ENCODE data around the gene RPS6KB2.

DNA sequence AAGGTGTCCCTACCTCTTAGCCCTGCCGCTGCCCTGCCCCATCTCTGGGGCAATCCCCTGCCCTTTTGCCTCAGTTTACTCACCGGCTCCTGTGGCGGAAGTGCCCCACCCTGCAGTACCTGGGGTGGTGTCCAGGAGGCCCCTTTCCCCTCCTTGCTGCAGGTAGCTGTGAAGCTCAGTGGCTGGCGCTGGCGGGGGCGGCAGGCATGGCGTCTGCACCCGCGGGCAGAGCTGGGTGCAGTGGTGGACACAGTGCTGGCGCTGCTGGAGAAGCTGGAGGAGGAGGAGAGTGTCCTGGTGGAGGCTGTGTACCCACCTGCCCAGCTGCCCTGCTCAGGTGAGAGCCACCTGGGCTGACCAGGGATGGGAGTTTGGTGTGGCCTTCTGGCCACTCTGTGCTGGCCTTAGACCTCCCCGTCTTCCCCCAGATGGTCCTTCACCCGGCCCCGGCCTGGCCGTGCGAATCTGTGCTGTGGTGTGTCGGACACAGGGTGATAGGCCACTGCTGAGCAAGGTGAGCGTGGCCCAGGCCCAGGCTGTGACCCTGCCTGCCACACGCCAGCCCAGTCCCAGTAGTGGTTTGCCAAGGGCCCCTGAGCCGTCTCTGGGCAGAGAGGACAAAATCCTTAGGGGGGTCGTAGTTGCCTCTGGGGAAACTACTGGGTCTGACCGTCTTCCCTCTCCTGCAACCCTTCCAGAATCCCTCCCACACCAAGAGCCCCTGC, 8.8 kb upstream of the RPS6KB2 start:
- TF ChIP-seq, protein P1, sequence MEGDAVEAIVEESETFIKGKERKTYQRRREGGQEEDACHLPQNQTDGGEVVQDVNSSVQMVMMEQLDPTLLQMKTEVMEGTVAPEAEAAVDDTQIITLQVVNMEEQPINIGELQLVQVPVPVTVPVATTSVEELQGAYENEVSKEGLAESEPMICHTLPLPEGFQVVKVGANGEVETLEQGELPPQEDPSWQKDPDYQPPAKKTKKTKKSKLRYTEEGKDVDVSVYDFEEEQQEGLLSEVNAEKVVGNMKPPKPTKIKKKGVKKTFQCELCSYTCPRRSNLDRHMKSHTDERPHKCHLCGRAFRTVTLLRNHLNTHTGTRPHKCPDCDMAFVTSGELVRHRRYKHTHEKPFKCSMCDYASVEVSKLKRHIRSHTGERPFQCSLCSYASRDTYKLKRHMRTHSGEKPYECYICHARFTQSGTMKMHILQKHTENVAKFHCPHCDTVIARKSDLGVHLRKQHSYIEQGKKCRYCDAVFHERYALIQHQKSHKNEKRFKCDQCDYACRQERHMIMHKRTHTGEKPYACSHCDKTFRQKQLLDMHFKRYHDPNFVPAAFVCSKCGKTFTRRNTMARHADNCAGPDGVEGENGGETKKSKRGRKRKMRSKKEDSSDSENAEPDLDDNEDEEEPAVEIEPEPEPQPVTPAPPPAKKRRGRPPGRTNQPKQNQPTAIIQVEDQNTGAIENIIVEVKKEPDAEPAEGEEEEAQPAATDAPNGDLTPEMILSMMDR (IDR thresholded peaks at IDR 0.05), result no peak
- no peak for TF ChIP-seq EZH2 (IDR thresholded peaks at IDR 0.05; ENCODE audit: borderline replicate concordance, insufficient read depth, low read depth, low read length, poor library complexity, severe bottlenecking)
